ENCODE measurements around the gene CHCHD2. TPM values are rescaled to one million over a fixed set of nuclear protein-coding genes. Genes with fewer than 3 reads are reported as not detected.

CHCHD2 gene
- total and polyA plus RNA-seq, 2 experiments from 2014 or later: 121 to 189 TPM

GRCh38 chr7:56063500-56063881 is 42.8 kb downstream of the CHCHD2 start:
- H3K4me1 ChIP-seq (ENCODE audit: insufficient read depth): peaks cover 7% of the 10 kb centered on the region
- no peak for TF ChIP-seq CTCF (IDR thresholded peaks at IDR 0.05; ENCODE audit: poor library complexity)
- TF ChIP-seq EZH2 (IDR thresholded peaks at IDR 0.05; ENCODE audit: borderline replicate concordance): no peak
- no peak for TF ChIP-seq EZH2phosphoT487 (IDR thresholded peaks at IDR 0.05; ENCODE audit: low read depth, severe bottlenecking, unreplicated experiment)
- WGBS (ENCODE audit: low lambda C conversion rate, missing lambda C conversion rate): 77% methylated on average over 7 of the region's 7 CpGs
- H3K79me2 ChIP-seq: peaks cover 19% of the 10 kb centered on the region
- no peaks in the 10 kb centered on the region for H3K36me3 ChIP-seq (replicated peaks; ENCODE audit: insufficient read depth, low read depth)
- peak overlapping the region; percentile 18 for H2AFZ ChIP-seq
- H3K27me3 ChIP-seq: no peaks in the 10 kb centered on the region
- DNase-seq (ENCODE audit: low spot score): no peak
- H3K27ac ChIP-seq: peak overlapping the region; percentile 93
- no peaks in the 10 kb centered on the region for H4K20me1 ChIP-seq (ENCODE audit: insufficient read depth, poor library complexity, severe bottlenecking)
- H3K4me2 ChIP-seq: peak overlapping the region; percentile 83
- no peak overlapping the region for H3K4me3 ChIP-seq
- H3K9me3 ChIP-seq (ENCODE audit: low read depth): no peaks in the 10 kb centered on the region
- H3K9me2 ChIP-seq (replicated peaks; ENCODE audit: insufficient read depth): no peaks in the 10 kb centered on the region

GRCh38 chr7:56062382-56062781 is 43.9 kb downstream of the CHCHD2 start:
- TF ChIP-seq CTCF (IDR thresholded peaks at IDR 0.05; ENCODE audit: poor library complexity): no peak
- no peak for TF ChIP-seq EZH2phosphoT487 (IDR thresholded peaks at IDR 0.05; ENCODE audit: low read depth, severe bottlenecking, unreplicated experiment)
- no peak for TF ChIP-seq EZH2 (IDR thresholded peaks at IDR 0.05; ENCODE audit: borderline replicate concordance)
- 68% methylated on average over 2 of the region's 2 CpGs for WGBS (ENCODE audit: low lambda C conversion rate, missing lambda C conversion rate)
- Histone ChIP-seq H4K20me1 (ENCODE audit: insufficient read depth, poor library complexity, severe bottlenecking) (no peaks in the 10 kb centered on the region), H3K79me2 (peaks cover 21% of the 10 kb centered on the region), H3K36me3 (replicated peaks; ENCODE audit: insufficient read depth, low read depth) (peaks cover 6% of the 10 kb centered on the region), H3K4me2 (peak overlapping the region; percentile 21), H3K27ac (peak overlapping the region; percentile 93), H3K4me1 (ENCODE audit: insufficient read depth) (peaks cover 7% of the 10 kb centered on the region), H3K9me3 (ENCODE audit: low read depth) (no peaks in the 10 kb centered on the region), H3K9me2 (replicated peaks; ENCODE audit: insufficient read depth) (no peaks in the 10 kb centered on the region), H3K4me3 (no peak overlapping the region), H3K27me3 (no peaks in the 10 kb centered on the region), H2AFZ (no peak overlapping the region)
- DNase-seq (ENCODE audit: low spot score): no peak

GRCh38 chr7:56053993-56054392 is 52.3 kb downstream of the CHCHD2 start:
- no peak for DNase-seq (ENCODE audit: low spot score)
- no peak overlapping the region for H2AFZ ChIP-seq
- WGBS (ENCODE audit: low lambda C conversion rate, missing lambda C conversion rate): 91% methylated on average over 2 of the region's 2 CpGs
- no peaks in the 10 kb centered on the region for H3K9me2 ChIP-seq (replicated peaks; ENCODE audit: insufficient read depth)
- H4K20me1 ChIP-seq (ENCODE audit: insufficient read depth, poor library complexity, severe bottlenecking): no peaks in the 10 kb centered on the region
- H3K36me3 ChIP-seq (replicated peaks; ENCODE audit: insufficient read depth, low read depth): peaks cover 10% of the 10 kb centered on the region
- no peak for TF ChIP-seq EZH2 (IDR thresholded peaks at IDR 0.05; ENCODE audit: borderline replicate concordance)
- H3K9me3 ChIP-seq (ENCODE audit: low read depth): no peaks in the 10 kb centered on the region
- H3K27ac ChIP-seq: no peak overlapping the region
- peaks cover 70% of the 10 kb centered on the region for H3K79me2 ChIP-seq
- no peak overlapping the region for H3K4me3 ChIP-seq
- peak overlapping the region; percentile 90 for H3K4me2 ChIP-seq
- H3K4me1 ChIP-seq (ENCODE audit: insufficient read depth): peaks cover 17% of the 10 kb centered on the region
- H3K27me3 ChIP-seq: no peaks in the 10 kb centered on the region

- TF ChIP-seq CTCF (IDR thresholded peaks at IDR 0.05; ENCODE audit: poor library complexity): no peak
- no peak for TF ChIP-seq EZH2phosphoT487 (IDR thresholded peaks at IDR 0.05; ENCODE audit: low read depth, severe bottlenecking, unreplicated experiment)
- no peak for TF ChIP-seq EZH2 (IDR thresholded peaks at IDR 0.05; ENCODE audit: borderline replicate concordance)
- H3K36me3 ChIP-seq (replicated peaks; ENCODE audit: insufficient read depth, low read depth): peaks cover 10% of the 10 kb centered on the region
- H3K27ac ChIP-seq: peak overlapping the region; percentile 96
- DNase-seq (ENCODE audit: low spot score): no peak
- no peak overlapping the region for H2AFZ ChIP-seq
- H3K4me2 ChIP-seq: peak overlapping the region; percentile 90
- no peaks in the 10 kb centered on the region for H3K9me3 ChIP-seq (ENCODE audit: low read depth)
- H3K79me2 ChIP-seq: peaks cover 70% of the 10 kb centered on the region
- H3K4me3 ChIP-seq: no peak overlapping the region
- no peaks in the 10 kb centered on the region for H4K20me1 ChIP-seq (ENCODE audit: insufficient read depth, poor library complexity, severe bottlenecking)
- H3K27me3 ChIP-seq: no peaks in the 10 kb centered on the region
- H3K4me1 ChIP-seq (ENCODE audit: insufficient read depth): peaks cover 21% of the 10 kb centered on the region
- WGBS (ENCODE audit: low lambda C conversion rate, missing lambda C conversion rate): 87% methylated on average over 9 of the region's 9 CpGs
- H3K9me2 ChIP-seq (replicated peaks; ENCODE audit: insufficient read depth): no peaks in the 10 kb centered on the region
Measured at GRCh38 chr7:56053379-56053778, 52.9 kb downstream of the CHCHD2 start.

Small RNA genes within 50 kb of the gene (small RNA-seq; reads per million reads assigned to genes)
- gene SNORA15 (not detected), gene SNORA22B (0.16 reads per million)

Other genes with a start within 250 kb of the CHCHD2 start
- not detected in 2 replicates for gene SEPTIN14, start 243.7 kb downstream of the CHCHD2 start, total RNA-seq
- gene SEPTIN14, start 243.7 kb downstream of the CHCHD2 start, polyA plus RNA-seq: not detected in 2 replicates
- gene ZNF713, start 219.0 kb downstream of the CHCHD2 start, total RNA-seq: 4.8 and 5.4 TPM in 2 replicates
- 1.8 and 1.9 TPM in 2 replicates for gene ZNF713, start 219.0 kb downstream of the CHCHD2 start, polyA plus RNA-seq
- 13.7 and 18.6 TPM in 2 replicates for gene MRPS17, start 154.6 kb downstream of the CHCHD2 start, total RNA-seq
- 26.1 and 30.3 TPM in 2 replicates for gene MRPS17, start 154.6 kb downstream of the CHCHD2 start, polyA plus RNA-seq
- gene NIPSNAP2, start 141.9 kb downstream of the CHCHD2 start, total RNA-seq: 46.0 and 47.6 TPM in 2 replicates
- 46.2 and 51.6 TPM in 2 replicates for gene NIPSNAP2, start 141.9 kb downstream of the CHCHD2 start, polyA plus RNA-seq
- 160 TPM in 2 replicates for gene PSPH, start 55.0 kb downstream of the CHCHD2 start, total RNA-seq
- gene PSPH, start 55.0 kb downstream of the CHCHD2 start, polyA plus RNA-seq: 35.5 and 48.0 TPM in 2 replicates
- gene CCT6A, start 54.7 kb downstream of the CHCHD2 start, total RNA-seq: 166 and 206 TPM in 2 replicates
- gene CCT6A, start 54.7 kb downstream of the CHCHD2 start, polyA plus RNA-seq: 121 and 131 TPM in 2 replicates
- gene SUMF2, start 42.2 kb downstream of the CHCHD2 start, total RNA-seq: 139 and 161 TPM in 2 replicates
- 163 and 181 TPM in 2 replicates for gene SUMF2, start 42.2 kb downstream of the CHCHD2 start, polyA plus RNA-seq
- gene PHKG1, start 13.5 kb downstream of the CHCHD2 start, total RNA-seq: not detected in 2 replicates
- gene PHKG1, start 13.5 kb downstream of the CHCHD2 start, polyA plus RNA-seq: 0.13 and 0.28 TPM in 2 replicates
- not detected in 2 replicates for gene NUPR2, start 9.9 kb upstream of the CHCHD2 start, total RNA-seq
- not detected in 2 replicates for gene NUPR2, start 9.9 kb upstream of the CHCHD2 start, polyA plus RNA-seq

Measured in hepatocyte (in vitro differentiated cells).